CD4-positive, alpha-beta T cell treated with Interleukin-17A for 1 hour (primary cell): ENCODE data around the gene GTF3C4.

Experiments used
- DNase-seq: peaks from one replicate; pipeline ENCODE4 v3.0.0-alpha.2; 2020

GTF3C4 gene, protein sequence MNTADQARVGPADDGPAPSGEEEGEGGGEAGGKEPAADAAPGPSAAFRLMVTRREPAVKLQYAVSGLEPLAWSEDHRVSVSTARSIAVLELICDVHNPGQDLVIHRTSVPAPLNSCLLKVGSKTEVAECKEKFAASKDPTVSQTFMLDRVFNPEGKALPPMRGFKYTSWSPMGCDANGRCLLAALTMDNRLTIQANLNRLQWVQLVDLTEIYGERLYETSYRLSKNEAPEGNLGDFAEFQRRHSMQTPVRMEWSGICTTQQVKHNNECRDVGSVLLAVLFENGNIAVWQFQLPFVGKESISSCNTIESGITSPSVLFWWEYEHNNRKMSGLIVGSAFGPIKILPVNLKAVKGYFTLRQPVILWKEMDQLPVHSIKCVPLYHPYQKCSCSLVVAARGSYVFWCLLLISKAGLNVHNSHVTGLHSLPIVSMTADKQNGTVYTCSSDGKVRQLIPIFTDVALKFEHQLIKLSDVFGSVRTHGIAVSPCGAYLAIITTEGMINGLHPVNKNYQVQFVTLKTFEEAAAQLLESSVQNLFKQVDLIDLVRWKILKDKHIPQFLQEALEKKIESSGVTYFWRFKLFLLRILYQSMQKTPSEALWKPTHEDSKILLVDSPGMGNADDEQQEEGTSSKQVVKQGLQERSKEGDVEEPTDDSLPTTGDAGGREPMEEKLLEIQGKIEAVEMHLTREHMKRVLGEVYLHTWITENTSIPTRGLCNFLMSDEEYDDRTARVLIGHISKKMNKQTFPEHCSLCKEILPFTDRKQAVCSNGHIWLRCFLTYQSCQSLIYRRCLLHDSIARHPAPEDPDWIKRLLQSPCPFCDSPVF

DNA sequence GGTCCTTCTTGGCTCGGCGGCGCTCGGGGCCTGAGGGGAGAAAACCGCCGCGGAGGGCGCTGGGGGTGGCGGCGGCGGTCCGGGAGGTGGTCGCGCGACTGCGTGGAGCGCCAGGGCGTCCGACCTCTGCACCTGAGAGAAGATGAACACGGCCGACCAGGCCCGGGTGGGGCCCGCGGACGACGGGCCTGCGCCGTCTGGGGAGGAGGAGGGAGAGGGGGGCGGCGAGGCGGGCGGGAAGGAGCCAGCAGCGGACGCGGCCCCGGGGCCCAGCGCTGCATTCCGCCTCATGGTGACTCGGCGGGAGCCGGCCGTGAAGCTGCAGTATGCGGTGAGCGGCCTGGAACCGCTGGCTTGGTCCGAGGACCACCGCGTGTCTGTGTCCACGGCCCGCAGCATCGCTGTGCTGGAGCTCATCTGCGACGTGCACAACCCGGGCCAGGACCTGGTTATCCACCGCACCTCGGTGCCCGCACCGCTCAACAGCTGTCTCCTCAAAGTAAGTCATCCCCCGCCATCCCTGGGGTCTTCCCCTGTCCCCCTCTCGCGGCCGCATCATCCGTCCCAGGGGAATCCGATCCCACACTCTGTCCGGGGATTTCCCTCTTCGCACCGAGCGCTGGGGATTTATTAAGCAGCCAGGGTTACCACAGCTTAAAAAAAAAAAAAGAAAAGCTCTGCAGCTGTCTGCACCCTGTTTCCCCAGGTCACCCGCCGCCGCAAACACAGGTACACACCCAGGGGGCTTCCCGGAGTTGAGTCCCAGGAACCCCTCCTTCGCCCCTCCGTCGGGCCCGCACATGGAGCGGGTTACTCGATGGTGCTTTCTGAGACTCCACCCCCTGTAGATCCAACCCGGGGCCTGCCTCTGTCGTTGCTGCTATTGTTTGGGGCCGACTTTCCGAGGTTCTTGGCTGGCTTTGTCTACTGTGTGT lies at the start of gene GTF3C4:
Gene GTF3C4, plus strand, starts transcription at position 8 of the 935 bp plus-strand sequence. Its CDS starts 135 bp downstream, at position 143.
- peak; percentile 82 for DNase-seq

DNA sequence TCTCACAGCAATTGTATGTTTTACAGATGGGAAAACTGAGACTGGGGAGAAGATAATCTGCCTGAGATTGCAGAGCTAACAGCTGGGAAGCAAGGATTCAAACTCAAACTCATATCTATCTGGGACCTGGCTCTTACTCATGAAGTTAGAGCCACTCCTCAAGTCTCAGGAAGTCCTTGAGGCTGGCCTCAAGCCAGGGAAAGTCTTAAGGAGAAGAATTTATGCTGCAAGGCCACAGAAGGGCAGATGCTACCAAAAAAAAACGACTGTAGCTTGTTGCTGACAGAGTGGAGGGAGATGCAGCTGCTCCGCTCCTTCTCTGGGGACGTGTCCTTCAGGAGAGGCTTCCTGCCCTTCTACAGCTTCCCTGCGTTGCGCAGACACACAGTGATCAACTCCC lies 48.1 kb upstream of the GTF3C4 start:
- no peak for DNase-seq

DNA sequence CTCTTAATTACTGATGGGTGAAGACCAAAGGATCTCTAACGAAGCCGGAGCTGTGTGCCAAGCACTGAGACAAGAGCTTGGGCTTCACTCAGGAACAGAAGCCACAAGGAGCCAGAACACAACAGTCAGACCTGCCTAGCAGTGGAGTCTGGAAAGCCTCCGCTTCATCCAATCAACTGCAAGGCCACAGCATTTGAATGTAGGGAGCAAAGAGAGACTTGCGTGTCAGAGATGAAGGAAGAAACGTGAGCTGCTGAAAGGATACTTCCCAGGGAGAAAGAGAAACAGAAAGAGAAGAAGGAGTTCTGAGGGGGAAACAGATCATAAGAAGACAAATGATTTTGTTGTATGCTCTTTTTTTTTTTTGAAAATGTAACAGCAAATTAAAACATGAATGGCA lies 44.0 kb upstream of the GTF3C4 start:
- no peak for DNase-seq

DNA sequence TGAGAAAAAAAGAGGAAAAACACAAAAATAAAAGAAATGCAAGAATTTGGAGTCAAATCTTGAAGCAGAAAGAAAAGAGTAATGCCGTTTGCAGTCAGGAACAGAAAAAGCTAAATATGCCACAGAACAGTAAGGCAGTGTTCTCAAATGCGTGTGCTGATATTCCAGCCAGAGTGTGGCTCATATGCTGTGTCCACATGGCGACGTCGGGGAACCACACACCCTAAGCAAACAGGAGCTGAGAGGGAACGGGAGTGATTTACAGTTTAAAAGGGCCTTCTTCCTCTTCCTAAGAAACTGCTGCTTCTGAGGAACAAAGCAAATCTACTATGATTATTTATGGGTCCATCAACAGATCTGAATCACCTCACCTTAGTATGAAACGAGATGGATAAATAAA lies 43.2 kb upstream of the GTF3C4 start:
- DNase-seq: no peak

DNA sequence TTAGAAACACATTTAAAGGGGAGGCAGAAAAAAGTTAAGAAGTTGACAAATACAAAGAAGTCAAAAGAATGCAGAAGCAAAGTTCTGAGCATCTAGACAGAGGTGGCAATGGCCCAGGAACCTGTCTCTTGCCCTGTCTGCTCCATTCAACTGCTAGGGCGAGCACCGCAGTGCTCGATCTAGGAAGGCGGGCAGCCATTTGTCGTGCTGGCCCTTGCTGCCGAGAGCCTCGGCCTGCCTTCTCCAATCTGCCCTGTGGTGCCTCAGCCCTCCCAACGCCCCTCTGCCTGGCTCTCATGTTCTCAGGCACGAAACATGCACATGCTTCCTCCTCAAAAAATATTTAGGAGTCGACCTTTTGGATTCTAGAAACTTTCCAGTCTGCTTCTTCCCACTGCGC lies 42.7 kb upstream of the GTF3C4 start:
- no peak for DNase-seq

DNA sequence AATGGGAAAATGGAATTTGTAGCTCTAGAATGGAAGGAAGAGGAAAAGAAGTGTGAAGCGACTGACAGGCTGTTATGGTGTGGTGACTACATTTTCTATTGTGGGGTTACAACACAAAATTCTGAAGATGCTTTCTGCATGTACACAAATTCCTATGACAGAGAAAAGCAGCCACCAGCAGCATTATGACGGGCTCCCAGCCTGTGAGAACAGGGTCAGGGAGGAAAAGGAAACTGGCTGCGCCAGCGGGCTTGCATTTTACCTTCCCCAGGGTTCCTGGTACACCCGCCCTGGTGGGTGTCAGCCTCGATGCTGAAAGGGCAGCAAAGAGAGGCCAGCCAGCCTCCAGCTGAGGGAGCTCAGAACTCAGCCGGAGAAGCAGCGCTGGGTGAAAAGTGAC lies 41.5 kb upstream of the GTF3C4 start:
- DNase-seq: no peak

DNA sequence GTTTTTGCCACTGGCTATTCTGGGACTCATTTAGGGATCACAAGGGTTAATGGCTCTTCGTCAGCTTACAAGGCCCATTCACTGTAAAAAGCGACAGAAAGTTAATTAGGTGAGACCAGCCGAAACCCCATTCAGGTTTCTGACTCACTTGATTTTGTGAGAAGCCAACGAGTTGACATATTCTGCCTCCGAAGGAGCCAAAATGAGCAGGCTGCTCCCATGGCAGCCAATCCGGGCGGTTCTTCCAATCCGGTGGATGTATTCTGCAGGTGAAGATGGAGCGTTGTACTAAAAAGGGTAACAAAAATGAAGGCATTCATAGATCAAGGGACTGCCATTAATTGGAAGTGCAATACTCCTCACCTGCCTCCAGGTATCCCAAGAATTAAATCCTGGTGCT lies 40.1 kb upstream of the GTF3C4 start:
- no peak for DNase-seq

DNA sequence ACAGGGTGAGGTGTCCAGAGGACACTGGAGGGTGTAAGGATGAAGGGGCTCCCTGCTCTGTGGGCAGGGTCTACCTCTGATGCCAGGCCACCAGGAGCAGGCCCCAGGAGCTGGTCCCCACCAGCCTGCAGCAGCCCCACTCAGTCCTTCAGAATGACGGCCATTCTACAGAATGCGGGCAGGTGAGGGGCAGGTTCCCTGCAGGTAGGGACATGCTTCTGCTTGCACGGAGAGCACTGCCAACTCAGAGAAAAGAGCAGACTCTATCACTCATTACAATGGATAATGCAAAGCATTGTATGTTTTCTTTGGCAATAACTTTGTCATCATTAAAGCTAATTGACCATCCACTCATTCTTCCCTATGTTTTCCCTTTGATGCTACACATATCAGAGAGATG lies 39.5 kb upstream of the GTF3C4 start:
- no peak for DNase-seq

DNA sequence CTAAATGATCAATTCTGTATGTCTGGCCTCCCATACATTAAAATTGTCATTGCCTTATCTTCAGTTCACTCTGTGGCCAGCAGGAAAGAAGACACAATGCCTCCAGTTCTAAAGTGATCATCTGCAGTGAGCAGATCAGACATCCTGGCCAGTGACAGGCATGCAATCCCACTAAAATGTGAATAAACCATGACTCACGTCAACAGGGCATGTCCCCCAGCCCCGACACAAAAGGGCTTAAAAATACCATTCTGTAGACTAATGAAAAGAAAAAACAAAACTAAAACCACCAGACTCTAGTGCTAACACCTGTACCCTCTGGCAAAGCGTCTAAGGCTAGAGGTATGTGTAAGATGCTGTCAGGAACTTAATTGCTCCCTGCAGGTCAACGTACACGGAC lies 39.0 kb upstream of the GTF3C4 start:
- DNase-seq: no peak

DNA sequence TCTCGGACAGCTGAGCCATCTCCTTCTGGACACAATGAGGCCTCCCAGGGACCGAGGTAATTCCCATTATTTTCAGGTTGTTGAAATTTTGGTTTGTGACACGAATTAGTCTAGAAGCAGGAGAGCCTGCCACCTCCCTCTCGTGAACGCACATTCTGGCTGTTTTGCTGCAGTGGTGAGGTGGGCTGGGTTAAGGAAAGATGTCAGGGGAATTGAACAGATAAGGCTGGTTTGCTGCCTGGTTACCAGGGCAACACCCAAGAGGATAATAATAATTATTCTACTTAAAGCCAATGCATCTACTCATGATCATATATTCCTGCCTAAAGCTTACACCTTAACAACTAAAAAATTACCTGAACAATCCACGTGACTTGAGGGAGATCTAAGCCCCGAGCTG lies 38.6 kb upstream of the GTF3C4 start:
- no peak for DNase-seq

DNA sequence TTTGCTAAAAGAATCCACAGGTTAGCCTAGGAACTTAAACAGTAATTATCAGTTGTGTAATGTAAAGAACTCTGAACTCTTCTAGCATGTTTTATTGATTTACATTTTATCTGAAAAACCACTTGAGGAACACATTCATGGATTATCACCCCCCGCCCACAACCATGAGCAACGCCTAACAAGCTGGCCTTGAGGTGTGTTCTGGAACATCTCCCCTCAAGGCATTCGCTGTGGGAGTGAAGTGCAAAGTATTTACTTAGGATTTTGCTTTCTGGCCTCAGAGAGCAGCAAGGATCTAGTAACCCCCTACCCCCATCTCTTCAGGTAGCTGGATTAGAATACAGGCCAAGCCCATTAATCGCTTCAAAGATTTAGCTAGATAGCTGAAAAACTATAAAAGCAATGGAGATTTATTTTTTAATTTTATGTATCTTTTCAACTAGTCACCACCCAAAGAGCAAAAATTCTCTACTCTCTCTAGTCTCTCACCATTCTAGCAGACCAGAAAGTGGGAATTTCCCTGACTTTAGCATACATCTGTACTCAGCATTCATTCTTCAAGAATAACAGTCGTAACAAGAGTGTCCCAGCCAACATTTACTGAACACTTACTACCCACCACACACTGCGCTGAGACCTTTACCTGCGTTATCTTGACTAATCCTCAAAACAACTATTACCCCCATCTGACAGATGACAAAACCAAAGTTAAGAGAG lies 37.7 kb upstream of the GTF3C4 start:
- DNase-seq: no peak

DNA sequence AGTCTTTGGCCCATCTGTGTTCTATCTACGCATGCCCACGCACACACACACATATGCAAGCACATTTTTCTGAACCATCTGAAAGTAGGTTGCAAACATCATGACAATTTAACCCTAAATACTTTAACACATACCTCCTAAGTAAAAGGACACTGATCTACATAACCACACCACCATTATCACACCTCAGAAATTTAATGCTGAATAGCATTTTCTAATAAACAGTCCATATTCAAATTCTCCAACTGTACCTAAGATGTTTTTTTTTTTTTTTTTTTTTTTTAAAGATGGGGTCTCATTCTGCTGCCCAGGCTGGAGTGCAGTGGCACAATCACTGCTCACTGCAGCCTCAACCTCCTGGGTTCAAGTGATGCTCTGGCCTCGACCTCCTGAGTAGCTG lies 35.9 kb upstream of the GTF3C4 start:
- DNase-seq: no peak

DNA sequence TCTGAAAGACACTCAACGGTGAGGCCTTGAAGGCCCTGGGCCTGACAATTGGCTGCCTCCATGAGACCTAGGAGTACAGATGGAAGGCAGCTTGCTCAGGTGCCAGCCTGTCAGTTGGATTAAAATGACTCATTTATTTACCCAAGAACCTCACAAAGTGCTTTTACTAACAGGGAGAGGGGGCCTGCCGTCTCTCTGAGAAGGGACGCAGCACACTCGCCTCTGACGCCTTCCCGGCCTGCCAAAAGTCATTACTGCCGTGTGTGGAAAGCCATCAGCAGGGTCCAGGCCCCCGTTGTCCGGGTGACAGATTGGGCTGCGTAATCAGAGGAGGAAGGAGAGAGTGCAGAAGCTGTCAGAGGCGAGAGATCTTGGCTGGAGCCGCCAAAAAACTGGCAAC lies 32.9 kb upstream of the GTF3C4 start:
- DNase-seq: no peak

DNA sequence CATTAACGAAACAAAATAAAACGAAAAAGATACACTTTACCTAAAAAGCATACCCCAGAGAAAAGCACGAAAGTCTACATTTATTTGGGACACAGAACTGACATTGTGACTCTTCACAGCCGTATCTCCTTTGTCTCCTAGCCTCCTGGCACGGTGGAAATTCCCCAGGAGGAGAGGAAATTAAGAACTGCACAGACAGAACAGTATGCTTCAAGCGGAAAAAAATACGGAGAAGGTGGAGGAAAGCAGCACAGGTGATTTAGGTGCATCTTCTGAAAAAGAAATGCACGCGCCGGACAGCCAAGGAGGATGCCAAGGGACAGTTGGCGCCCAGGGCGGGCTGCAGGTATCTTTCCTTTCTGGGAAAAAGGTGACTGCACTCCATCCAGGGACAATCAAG lies 32.5 kb upstream of the GTF3C4 start:
- DNase-seq: no peak

DNA sequence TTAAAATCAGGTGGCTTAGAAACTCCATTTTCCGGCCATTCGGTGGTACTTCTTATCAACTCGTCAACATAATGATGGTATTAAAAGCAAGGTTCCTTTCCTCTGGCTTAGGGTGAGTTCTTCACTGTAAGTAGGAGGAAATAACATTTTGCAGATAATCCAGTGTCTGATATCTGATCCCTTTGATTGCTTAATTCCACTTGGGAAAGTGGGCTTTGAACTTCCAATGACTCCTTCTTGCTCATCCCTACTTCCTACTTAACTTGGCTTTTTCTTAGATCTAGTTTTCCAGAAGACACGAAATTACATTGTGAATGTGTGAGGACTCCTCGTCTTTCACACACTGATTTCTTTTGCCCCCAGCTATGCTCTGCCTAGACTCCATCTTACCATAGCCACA lies 32.0 kb upstream of the GTF3C4 start:
- no peak for DNase-seq

DNA sequence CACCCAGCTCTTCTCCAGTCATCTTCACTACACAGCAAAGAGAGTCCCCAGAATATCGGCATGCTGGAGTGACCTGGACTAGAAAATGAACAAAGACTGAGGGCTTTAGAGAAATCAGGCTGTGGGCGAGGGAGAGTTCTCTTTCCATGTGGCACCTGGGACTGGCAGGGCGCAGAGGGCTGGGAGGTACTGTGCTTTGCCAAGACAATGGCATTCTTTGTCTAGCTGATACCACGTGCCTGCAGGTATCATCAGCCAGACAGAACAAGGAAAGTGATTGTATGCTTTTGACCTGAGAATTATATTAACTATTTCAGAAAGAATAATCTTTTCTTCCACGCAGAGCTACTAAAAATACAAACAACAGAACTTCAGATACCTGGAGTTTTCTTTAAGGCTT lies 30.9 kb upstream of the GTF3C4 start:
- no peak for DNase-seq

DNA sequence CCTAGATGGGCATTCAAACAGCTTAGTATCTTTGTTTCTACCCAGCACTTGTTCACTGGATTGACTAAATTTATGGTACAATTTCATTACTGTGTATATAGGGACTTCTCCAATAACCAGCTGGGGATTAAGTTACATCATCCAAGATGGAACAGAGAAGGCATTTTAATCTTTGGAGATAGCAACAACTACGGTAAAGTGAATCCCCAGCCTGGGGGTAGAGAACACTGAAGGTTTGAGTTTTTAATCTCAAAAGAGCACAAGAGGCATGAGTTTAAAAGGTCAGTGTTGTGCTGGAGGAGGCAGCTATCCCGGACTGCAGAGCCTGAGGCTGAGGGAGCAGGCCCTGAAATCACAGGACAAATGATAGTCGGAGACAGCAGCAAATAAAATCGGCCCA lies 29.0 kb upstream of the GTF3C4 start:
- no peak for DNase-seq

DNA sequence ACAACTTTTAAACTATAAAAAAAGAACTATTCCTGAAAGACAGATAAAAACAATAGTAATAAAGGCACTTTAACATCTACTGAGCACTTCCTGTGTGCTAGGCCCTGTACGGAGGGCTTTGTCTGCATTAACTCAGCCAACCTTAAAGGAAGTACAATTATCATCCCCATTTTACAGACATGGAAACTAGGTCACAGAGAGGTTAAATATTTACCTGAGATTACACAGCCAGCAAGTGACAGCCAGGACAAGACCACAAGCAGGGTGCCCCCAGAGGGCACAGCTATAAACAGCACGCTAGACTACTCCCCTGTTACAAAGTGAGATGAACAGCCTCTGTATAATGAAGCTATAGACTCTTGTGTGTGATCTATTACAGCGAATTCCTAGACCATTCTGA lies 26.0 kb upstream of the GTF3C4 start:
- no peak for DNase-seq

DNA sequence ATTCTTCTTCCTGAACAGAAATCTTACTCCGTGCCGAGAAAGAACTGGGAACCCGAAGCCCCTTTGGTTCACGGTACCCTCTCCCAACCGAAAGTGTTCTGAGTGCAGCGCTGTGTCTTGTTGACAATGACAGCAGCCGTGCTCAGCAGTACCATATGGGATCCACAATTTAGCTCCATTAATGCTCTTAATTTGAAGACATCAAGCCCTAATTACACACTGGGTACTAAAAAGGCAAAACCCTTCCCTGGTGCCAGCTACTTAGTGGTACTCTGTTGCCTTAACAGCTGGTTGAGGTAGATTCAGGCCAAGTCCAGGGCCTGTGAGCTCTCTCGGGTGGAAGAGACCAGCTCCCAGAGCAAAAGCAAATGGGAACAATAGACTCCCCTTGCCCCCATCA lies 25.0 kb upstream of the GTF3C4 start:
- no peak for DNase-seq

DNA sequence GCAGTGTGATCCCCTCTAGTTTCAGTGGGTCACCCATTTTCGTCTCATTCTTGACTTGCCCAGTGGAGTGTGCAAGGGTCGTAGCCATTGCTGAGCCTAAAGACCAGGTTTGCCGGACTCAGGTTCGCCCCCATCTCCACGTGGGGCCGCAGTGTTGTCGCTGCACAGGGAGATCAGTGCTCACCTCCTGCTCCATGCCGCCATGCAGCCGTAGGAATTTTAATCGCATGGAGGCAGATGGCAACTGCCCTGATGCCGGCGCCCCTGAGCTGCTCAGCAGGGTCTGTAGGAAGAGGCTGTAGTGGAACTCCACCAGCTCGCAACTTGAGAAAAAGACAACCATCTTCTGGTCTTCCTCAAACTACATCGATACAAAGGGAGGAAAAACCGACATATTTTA lies 24.6 kb upstream of the GTF3C4 start:
- DNase-seq: no peak

DNA sequence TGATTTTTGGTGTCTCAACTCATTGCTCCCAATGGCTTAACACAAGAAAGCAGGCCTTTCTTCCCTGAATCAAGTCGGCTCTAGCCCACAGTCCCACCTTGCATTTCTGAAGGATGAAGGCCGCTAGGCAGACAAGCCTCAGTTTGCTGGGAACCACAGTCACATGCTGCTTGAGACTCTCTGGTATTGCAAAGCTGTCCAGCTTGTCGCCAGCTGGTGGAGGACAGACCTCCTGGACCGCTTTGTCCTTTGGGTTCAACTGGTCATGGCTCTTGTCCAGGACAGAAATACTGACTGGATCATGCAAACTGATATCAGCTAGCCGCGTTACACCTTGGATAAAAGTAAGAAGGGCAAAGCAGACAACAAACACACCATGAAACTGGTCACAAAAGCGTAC lies 23.5 kb upstream of the GTF3C4 start:
- DNase-seq: no peak

DNA sequence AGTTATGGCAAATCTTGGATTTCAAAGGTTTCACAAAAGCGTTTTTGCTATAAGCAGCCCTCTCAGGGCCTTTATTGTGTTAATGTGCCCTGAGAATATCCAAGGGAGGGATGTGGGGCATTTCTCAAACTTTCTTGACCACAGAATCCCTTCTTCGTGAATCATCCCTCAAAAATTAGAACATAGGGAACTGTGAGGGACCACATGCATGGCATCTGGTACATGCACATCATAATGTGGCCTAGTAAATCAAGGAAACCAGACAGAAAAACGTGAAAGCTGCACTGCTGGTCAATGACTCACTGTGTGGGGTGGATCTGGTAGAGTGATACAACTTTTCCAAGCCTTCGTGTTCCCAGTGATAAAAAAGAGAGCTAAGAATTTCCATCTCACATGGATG lies 22.9 kb upstream of the GTF3C4 start:
- no peak for DNase-seq

DNA sequence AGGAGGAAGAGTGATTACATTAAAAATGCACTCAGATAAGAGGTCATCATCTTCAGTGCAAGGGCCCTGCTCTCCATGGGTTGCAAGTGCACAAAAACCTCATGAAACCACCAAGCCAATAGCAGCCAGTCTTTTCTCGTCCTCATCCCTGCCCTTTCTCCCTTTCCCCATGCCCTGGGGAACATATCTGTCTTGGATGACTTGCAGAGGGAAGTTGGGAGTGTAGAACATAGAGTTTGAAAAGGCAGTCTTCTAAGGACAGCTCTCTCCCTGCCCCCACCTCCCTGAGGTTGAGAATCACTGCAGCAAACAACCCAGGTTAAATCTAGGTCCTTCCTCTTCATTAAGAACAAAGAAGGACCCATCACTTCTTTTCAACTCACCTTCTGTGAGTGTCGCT lies 22.5 kb upstream of the GTF3C4 start:
- no peak for DNase-seq
